Activated T-cell treated with anti-CD3 and anti-CD28 coated beads, Interleukin-2, amount 50 U/mL, for 4 hours (primary cell): Measurements from ENCODE around the gene DMPK. TPM values are rescaled to one million over a fixed set of nuclear protein-coding genes. Genes with fewer than 3 reads are reported as not detected.
"Not testable (repeated sequence)": the region's sequence is repeated elsewhere in the genome, so short reads cannot be mapped to it uniquely, and the experiment has no call there.

Experiments used
- ATAC-seq, 2 donors: fragments of 200-7000 bp; cut with Tn5 transposase; one replicate each; pipeline ENCODE4 v1.10.0; 2021
- DNase-seq: peaks from one replicate; pipeline ENCODE4 v3.0.0-alpha.2; 2020
- H3K27me3 Mint-ChIP-seq: one replicate; pipeline ENCODE4 v1.8.0; 2021; ENCODE audit warnings: low read depth, mixed read lengths
- H3K36me3 Mint-ChIP-seq: one replicate; pipeline ENCODE4 v1.8.0; 2022; ENCODE audit warnings: mixed read lengths; ENCODE audit not compliant: insufficient read depth
- H3K4me1 Mint-ChIP-seq: one replicate; pipeline ENCODE4 v1.8.0; 2021; ENCODE audit warnings: low read depth, mixed read lengths
- H3K4me3 Mint-ChIP-seq: one replicate; pipeline ENCODE4 v1.8.0; 2021; ENCODE audit warnings: mild to moderate bottlenecking, moderate library complexity, mixed read lengths
- H3K9me3 Mint-ChIP-seq: one replicate; pipeline ENCODE4 v1.8.0; 2021; ENCODE audit warnings: mixed read lengths
- total RNA-seq, 3 donors: library from RNA; stranded (reverse); gene quantifications; one replicate each; pipeline ENCODE4 v1.2.1, GENCODE V29; 2021

Gene DMPK
- total RNA-seq, 3 donors from 2014 or later, result 19.9 to 22.6 (median 21.1) TPM

DNA sequence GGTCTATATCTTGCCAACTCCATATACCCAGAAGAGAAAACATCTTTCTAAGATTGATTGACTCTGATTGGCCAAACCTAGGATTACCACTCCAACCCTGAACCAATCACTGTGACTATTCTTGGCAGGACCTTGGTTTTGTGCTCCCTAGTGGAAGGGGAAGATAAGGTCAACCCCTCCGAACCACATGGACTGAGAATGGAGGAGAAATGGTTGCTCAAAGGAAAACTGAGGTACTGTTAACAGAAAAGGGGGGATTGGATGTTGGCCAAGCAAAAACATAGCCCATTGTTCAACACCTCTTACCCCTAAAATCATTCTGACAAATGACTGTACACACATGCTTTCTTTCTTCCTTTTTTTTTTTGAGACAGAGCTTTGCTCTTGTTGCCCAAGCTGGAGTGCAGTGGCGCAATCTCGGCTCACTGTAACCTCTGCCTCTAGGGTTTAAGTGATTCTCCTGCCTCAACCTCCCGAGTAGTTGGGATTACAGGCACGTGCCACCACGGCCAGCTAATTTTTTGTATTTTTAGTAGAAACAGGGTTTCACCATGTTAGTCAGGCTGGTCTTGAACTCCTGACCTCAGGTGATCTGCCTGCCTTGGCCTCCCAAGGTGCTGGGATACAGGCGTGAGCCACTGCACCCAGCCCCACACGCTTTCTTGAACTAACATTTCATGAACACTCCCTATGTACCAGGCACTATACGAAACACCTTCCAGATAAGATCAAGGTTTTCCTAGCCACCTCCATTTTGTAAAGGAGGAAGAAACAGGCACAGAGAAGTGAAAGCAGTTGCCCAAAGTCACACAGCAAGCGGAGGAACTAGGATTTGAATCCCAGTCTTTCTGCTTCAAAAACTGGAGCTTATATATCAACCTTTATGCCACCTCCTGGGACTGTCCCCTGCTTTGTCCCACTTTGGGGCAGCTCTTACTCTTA, 42.5 kb downstream of the DMPK start:
- ATAC-seq (no peak), DNase-seq (no peak)
- H3K9me3 Mint-ChIP-seq, result no peaks in the 10 kb centered on the region
- no peaks in the 10 kb centered on the region for H3K4me1 Mint-ChIP-seq
- H3K27me3 Mint-ChIP-seq, result peaks cover 11% of the 10 kb centered on the region
- H3K36me3 Mint-ChIP-seq, result no peaks in the 10 kb centered on the region
- H3K4me3 Mint-ChIP-seq, result no peak overlapping the region

DNA sequence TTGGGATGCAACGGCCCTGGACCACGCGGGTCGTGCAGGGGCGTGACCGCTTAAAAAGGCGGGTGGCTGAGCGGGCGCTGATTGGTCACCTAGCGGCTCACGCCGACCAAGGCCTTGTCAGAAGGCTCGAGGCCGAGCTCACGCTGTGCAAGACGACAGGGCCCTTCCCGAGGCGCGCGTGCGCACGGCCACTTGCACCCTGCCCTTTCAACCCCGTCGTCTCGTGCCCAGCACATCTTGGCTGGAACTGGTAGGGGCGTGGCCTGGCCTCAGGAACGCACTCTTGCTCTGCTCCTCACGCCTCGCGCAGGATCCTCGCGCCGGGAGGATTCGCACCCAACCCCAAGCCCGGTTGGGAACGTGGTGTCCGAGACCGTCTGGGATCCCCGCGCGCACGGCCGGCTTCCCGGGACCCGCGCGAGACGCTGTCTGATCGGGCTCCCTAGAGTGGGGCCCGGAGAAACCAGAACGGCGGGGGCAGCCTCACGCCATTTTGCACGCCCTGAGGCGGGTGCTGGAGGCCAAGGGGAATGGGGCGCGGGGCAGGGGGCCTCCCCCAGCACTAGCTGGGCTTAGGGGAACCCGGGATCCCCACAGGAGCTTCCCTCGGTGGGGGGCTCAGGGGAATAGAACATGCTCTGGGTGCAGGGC, 49.0 kb downstream of the DMPK start, which contains the start of gene MEIOSIN:
MEIOSIN (plus strand) TSS at position 280 of the 651 bp plus-strand sequence. CDS start 1,938 bp downstream, outside the sequence.
- Mint-ChIP-seq H3K4me3 (no peak within 1 kb of the TSS), H3K4me1 (peaks cover 18% of the 10 kb centered on the region), H3K27me3 (no peaks in the 10 kb centered on the region), H3K9me3 (no peaks in the 10 kb centered on the region), H3K36me3 (no peaks in the 10 kb centered on the region)
- no peak for ATAC-seq
- DNase-seq, result no peak

DNA sequence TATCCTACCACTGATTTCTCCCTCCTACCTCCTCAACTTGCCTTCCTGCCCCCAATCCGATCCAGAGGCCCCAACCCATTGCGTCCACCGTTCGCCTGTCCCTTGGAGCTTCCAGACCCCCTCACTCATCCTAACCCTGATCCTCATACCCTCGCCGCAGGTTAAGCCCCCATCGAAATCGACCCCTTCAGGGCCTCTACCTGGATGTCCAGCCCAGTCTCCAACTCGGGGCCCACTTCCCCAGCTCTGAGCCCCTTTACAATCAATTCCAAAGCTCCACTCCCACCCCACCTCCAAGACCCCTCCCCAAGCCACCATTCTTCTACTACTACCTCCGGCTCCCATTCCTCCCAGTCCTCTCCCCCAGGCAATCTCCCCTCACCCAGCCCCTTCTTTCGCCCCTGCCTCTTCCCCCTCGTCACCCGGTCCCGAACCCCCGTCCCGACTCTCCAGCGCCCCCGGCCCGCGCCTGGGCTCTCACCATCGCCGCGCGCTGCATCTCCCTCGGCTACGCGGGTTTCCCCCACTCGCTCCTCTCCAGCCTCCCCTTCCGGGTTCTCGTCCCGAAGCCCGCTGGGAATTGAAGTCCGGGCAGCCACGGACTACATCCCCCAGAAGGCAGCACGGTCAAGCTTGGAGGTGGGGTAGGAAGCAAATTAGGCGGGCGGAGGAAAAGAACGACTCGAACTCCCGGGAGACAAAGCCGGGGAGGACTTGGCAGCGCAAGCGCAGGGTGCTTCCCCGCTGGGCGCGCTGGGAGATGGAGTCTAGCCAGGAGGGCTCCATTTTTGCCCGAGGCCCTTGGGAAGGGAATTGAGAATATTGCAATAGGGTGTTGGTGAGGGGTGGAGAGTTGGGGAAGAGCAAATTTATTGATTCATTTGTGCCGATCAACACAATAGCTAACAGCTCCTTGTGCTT, 51.7 kb downstream of the DMPK start, which contains the start of gene FBXO46:
FBXO46 (minus strand) TSS at position 529 of the 921 bp plus-strand sequence. CDS start 17,401 bp downstream, outside the sequence.
- ATAC-seq, result peak; percentile 99
- no peaks in the 10 kb centered on the region for H3K27me3 Mint-ChIP-seq
- no peaks in the 10 kb centered on the region for H3K9me3 Mint-ChIP-seq
- peak within 1 kb of the TSS; percentile 97 for H3K4me3 Mint-ChIP-seq
- H3K36me3 Mint-ChIP-seq, result no peaks in the 10 kb centered on the region
- H3K4me1 Mint-ChIP-seq, result peaks cover 23% of the 10 kb centered on the region
- DNase-seq, result peak; percentile 89

DNA sequence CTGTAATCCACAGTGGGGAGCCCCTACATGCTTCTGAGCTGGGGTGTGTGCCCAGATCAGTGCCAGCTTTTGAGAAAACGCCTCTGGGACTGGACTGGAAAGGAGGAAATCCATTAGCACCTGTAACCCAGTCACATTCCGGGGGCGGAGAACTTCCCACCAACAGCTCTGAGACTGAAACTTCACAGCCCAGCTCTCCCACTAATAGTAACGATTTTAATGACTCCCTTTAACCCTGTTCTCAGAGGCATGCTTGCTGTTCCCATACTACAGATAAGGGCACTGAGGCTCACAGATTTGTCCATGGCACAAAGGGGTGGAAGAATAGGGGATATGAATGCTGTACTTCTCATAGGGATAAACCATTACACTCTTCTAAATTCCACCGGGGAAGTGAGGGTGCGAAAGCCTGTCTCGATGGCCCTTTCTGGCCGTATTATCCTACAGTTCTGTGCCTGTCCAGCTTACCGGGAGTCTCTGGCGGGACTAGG, 52.4 kb downstream of the DMPK start:
- H3K4me3 Mint-ChIP-seq, result peak overlapping the region; percentile 97
- DNase-seq, result no peak
- ATAC-seq, result no peak
- no peaks in the 10 kb centered on the region for H3K27me3 Mint-ChIP-seq
- H3K9me3 Mint-ChIP-seq, result no peaks in the 10 kb centered on the region
- H3K36me3 Mint-ChIP-seq, result no peaks in the 10 kb centered on the region
- peaks cover 23% of the 10 kb centered on the region for H3K4me1 Mint-ChIP-seq

DNA sequence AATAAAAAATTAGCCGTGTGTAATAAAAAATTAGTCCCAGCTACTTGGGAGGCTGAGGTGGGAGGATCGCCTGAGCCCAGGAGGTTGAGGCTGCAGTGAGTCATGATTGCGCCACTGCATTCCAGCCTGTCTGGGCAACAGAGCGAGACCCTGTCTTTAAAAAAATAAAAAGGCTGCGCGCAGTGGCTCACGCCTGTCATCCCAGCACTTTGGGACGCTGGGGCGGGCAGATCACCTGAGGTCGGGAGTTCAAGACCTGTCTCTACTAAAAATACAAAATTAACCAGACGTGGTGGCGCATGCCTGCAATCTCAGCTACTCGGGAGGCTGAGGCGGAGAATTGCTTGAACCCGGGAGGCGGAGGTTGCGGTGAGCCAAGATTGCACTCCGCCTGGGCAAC, 53.6 kb downstream of the DMPK start:
- not testable (repeated sequence) for H3K27me3 Mint-ChIP-seq, H3K4me3 Mint-ChIP-seq, H3K36me3 Mint-ChIP-seq, H3K9me3 Mint-ChIP-seq, DNase-seq, ATAC-seq
- peaks cover 25% of the 10 kb centered on the region for H3K4me1 Mint-ChIP-seq

DNA sequence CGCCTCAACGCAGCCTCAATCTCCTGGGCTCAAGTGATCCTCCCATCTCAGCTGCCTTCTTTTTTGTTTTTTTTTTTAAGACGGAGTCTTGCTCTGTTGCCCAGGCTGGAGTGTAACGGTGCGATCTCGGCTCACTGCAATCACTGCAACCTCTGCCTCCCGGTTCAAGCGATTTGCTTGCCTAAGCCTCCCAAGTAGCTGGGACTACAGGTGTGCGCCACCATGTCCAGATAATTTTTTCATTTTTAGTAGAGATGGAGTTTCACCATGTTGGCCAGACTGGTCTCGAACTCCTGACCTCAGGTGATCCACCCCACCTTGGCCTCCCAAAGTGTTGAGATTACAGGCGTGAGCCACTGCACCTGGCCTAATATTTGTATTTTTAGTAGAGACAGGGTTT, 62.2 kb downstream of the DMPK start:
- peaks cover 39% of the 10 kb centered on the region for H3K4me1 Mint-ChIP-seq
- ATAC-seq, H3K9me3 Mint-ChIP-seq, H3K4me3 Mint-ChIP-seq, DNase-seq, H3K27me3 Mint-ChIP-seq: not testable (repeated sequence)
- peaks cover 16% of the 10 kb centered on the region for H3K36me3 Mint-ChIP-seq

Other genes starting within 250 kb of the DMPK start
- 10 to 100 TPM; 14.1 to 15.5 (median 15.1) TPM for gene OPA3, start 197.7 kb downstream of the DMPK start, total RNA-seq
- under 1 TPM in 1 of 3 donors, not detected in 2; 0.05 TPM for gene GPR4, start 180.3 kb downstream of the DMPK start, total RNA-seq
- 100 to 1,000 TPM; 136 to 178 (median 150) TPM for gene EML2, start 143.1 kb downstream of the DMPK start, total RNA-seq
- gene GIPR, start 114.3 kb downstream of the DMPK start, total RNA-seq, result 1 to 10 TPM in 2 of 3 donors, under 1 TPM in 1; 0.66 to 1.4 (median 1.0) TPM
- 100 to 1,000 TPM; 903 to 949 (median 911) TPM for gene SNRPD2, start 90.5 kb downstream of the DMPK start, total RNA-seq
- 10 to 100 TPM; 10.3 to 13.2 (median 12.3) TPM for gene QPCTL, start 89.8 kb downstream of the DMPK start, total RNA-seq
- 10 to 100 TPM; 29.5 to 33.3 (median 29.8) TPM for gene FBXO46, start 51.6 kb downstream of the DMPK start, total RNA-seq
- gene MEIOSIN, start 49.1 kb downstream of the DMPK start, total RNA-seq, result not detected
- gene SIX5, start 13.2 kb downstream of the DMPK start, total RNA-seq, result 1 to 10 TPM; 1.5 to 1.7 (median 1.6) TPM
- 10 to 100 TPM; 53.3 to 60.5 (median 54.2) TPM for gene DMWD, start 10.4 kb upstream of the DMPK start, total RNA-seq
- gene RSPH6A, start 32.8 kb upstream of the DMPK start, total RNA-seq, result under 1 TPM; 0.15 to 0.33 (median 0.26) TPM
- gene SYMPK, start 80.7 kb upstream of the DMPK start, total RNA-seq, result 100 to 1,000 TPM in 2 of 3 donors, 10 to 100 TPM in 1; 94.1 to 108 (median 106) TPM
- under 1 TPM; 0.23 to 0.46 (median 0.26) TPM for gene FOXA3, start 81.8 kb upstream of the DMPK start, total RNA-seq
- gene IRF2BP1, start 103.7 kb upstream of the DMPK start, total RNA-seq, result 10 to 100 TPM; 21.8 to 24.5 (median 22.2) TPM
- gene MYPOP, start 120.1 kb upstream of the DMPK start, total RNA-seq, result 1 to 10 TPM; 4.8 to 5.5 (median 5.1) TPM
- gene NANOS2, start 132.3 kb upstream of the DMPK start, total RNA-seq, result not detected
- not detected for gene NOVA2, start 191.4 kb upstream of the DMPK start, total RNA-seq
- gene CCDC61, start 213.0 kb upstream of the DMPK start, total RNA-seq, result 10 to 100 TPM; 16.1 to 18.0 (median 18.0) TPM
- not detected for gene PGLYRP1, start 240.6 kb upstream of the DMPK start, total RNA-seq